Mammary epithelial cell (primary cell): ENCODE data around the gene KIRREL3.

Experiments used
- EZH2 ChIP-seq: IDR thresholded peaks from 2 replicates; pipeline ENCODE4 v1.6.1; 2012; ENCODE audit warnings: low read length, inconsistent platforms, borderline replicate concordance
- TF ChIP-seq, protein P1 (sequence below), 2 donors: IDR thresholded peaks in 1 of 2; conservative IDR thresholded peaks in 1 of 2; 2 replicates each; pipeline ENCODE4 v1.5.1; 2011 to 2012; ENCODE audit warnings: inconsistent platforms in 2 of 2, low read length in 2 of 2, mild to moderate bottlenecking in 2 of 2, control low read depth in 1 of 2, low read depth in 1 of 2; ENCODE audit not compliant: insufficient read depth in 1 of 2; ENCODE audit errors: extremely low read depth in 1 of 2

GRCh38 chr11:126834149-126834548, 166.4 kb downstream of the KIRREL3 start:
- TF ChIP-seq, protein P1, sequence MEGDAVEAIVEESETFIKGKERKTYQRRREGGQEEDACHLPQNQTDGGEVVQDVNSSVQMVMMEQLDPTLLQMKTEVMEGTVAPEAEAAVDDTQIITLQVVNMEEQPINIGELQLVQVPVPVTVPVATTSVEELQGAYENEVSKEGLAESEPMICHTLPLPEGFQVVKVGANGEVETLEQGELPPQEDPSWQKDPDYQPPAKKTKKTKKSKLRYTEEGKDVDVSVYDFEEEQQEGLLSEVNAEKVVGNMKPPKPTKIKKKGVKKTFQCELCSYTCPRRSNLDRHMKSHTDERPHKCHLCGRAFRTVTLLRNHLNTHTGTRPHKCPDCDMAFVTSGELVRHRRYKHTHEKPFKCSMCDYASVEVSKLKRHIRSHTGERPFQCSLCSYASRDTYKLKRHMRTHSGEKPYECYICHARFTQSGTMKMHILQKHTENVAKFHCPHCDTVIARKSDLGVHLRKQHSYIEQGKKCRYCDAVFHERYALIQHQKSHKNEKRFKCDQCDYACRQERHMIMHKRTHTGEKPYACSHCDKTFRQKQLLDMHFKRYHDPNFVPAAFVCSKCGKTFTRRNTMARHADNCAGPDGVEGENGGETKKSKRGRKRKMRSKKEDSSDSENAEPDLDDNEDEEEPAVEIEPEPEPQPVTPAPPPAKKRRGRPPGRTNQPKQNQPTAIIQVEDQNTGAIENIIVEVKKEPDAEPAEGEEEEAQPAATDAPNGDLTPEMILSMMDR (conservative IDR thresholded peaks at IDR 0.05 in 1 of 2, IDR thresholded peaks at IDR 0.05 in 1 of 2; ENCODE audit: extremely low read depth in 1 of 2, insufficient read depth in 1 of 2, low read depth in 1 of 2, low read length in 2 of 2), result no peak
- no peak for TF ChIP-seq EZH2
